HG02623 (cell line): ENCODE results near the gene SLX4IP.
A peak's percentile ranks its signal among the peaks of the same experiment; 100 is the strongest.

Source experiments
- ATAC-seq: cut with Tn5 transposase; IDR thresholded peaks from one replicate; pipeline ENCODE4 v1.9.1; 2021; ENCODE audit warnings: moderate library complexity; ENCODE audit not compliant: unreplicated experiment

SLX4IP gene

DNA sequence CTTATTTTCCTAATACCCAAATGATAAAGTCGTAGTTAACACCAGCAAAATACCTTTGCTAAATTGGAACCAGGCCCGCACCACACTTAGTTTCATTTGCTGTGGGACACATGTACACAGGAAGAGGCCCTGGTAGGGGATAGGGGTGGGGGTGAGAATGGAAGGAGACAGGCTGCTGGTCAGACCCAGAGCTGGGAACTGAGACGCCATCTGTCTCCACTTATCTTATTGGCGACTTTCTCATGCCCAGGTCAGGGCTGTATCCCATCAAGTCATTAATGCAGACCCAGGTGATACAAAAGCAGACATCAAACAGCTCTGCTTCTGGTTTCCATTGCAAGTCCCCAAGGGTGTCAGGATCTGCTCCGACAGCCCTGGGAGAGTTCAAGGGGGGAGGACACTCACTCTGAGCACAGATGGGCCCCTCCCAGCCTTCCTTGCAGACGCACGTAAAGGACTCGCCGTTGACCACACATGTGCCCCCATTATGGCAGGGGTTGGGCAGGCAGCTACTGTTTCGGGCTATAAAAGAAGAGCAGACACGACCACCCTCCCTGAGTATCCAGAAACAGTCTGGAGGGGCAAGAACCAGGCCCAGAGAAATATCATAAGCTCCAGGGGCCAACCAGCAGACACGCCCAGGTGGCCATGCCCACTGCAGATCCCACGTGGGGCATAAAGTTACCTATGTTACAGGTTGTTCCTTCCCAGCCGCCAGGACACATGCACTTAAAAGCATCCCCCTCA, 209.5 kb downstream of the SLX4IP start:
- no peak for ATAC-seq

DNA sequence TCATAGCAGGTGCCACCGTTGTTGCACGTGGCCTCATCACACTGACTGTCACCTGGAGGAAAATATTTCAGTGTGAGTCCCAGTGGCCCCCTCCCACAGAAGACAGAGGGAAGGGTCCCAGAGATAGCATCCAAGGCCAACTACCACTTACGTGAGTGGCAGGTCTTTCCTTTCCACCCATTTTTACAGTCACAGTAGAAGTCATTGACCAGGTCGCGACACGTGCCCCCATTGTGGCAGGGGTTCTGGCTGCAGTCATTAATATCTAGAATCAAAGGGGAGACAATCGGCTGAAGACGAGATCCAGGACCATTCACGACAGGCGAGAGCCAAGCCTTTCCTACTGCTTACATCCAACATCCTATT, 210.1 kb downstream of the SLX4IP start:
- no peak for ATAC-seq

DNA sequence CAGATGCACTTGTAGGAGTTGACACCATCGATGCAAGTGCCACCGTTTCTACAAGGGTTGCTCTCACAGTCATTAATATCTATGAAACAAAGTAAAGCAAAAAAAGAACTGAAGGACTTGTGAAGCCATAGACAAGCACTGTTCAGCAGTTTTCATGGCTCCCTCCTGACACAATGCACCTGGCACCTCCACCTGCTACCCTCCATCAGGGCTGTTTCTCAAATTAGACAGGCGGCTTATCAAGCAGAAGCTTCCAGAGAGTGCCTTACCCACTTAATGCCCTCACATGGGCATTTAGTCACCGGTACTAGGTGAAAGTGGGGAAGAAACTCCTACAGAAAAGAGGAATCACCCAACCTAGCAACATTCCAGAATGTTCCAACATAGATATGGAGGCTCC, 210.9 kb downstream of the SLX4IP start:
- no peak for ATAC-seq

DNA sequence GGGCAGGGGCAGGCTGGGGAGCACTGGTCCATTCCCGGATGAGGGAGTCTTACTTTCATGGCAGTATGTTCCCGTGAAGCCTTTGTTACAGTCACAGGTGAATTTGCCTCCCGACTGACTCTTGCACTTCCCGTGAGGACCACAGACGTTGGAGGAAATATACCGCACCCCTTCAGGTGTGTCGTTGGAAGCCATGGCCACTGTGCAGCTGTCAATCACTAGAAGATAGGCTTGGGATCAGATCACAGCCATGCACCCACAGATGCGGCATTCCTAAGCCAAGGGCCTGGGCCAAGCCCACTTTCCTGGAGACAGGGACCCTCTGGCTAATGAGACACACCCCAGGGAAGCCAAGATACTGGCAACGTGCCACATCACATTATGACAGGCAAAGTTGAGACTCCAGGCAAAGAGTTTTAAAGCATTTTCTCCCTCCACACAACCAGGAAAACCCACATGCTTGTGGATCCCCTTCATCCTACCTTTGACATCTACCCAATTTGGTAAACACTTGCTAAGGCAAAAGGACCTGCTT, 211.8 kb downstream of the SLX4IP start:
- ATAC-seq, result no peak

DNA sequence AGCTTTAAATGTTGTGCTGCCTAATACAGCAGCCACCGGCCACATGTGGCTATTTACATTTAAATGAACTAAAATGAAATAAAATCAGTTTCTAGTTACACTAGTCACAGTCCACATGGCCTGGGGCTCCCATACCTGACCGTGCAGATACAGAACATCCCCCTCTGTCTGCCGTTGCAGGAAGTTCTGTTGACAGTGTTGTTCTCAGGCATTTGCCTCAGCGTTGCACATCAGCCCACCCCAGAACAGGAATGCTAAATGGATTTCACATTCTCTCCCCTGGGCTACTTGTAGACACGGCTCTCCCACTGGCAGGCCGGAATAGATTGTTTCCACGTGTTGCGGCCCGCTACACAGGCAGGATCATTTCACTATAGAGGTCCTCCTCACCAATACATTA, 212.4 kb downstream of the SLX4IP start:
- ATAC-seq, result peak; percentile 38

DNA sequence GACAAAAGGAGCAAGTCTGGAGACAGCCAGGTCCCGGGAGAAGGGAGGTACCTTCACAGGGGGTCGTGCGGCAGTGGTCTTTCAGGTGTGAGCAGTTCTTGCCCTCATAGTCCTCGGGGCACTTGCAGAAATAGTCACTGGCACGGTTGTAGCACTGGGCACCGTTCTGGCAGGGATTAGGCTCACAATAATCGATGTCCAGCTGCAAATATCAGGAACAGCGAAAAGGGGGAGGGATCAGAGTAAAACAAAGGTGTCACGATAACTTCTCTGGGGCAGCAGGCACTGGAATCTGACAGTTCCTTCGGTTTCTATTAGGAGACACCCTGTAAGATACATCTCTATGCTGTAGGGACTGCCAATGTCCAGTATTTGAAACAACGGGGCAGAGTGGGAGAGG, 212.8 kb downstream of the SLX4IP start:
- no peak for ATAC-seq

DNA sequence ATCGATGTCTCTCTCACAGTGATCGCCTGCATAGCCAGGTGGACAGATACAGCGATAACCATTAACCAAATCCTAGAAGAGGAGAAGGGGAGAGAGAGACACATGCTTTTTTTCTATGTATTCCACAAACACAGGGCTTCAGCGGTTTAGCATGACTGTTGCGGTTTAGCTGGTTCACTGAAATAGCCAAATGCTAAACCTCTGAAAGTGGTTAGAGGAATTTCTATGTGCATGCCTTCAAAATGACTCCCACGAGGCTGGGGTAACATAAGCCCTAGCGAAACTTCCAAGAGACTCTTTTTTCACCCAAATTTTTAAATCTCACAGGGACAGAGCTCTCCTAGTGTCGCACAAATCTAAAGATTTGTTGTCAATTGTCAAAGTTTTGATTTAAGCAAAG, 213.5 kb downstream of the SLX4IP start:
- ATAC-seq, result no peak

DNA sequence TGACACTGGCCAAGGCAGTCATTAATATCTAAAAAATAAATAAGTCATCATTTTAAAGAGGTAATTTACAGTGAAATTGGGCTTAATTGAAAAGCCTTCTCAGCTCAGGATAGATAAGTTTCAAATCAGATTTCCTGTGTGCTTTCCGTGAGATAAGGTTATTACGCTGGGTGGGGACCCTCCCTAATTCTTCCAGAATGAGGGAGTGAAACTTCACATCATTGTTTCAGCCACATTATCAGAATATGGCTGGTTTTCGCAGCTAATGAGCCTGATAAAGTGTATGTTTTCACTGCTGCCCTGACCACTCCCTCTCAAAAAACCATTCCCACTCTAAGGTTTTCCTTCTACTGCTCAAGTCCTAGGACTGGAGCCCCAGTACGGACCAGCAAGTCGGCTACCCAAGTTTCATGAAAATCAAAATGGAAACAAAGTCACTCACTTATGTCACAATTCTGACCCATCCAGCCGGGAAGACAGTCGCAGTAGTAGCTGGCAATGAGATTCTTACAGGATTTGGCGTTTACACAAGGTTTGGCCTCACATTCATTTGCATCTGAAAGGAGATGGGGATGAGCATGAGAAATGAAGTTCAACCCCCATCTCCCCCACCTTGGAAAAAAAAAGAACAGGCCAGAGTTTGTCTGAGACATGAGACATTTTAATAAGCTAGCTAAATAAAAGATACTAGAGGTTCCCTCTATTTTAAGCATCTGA, 214.1 kb downstream of the SLX4IP start:
- no peak for ATAC-seq

DNA sequence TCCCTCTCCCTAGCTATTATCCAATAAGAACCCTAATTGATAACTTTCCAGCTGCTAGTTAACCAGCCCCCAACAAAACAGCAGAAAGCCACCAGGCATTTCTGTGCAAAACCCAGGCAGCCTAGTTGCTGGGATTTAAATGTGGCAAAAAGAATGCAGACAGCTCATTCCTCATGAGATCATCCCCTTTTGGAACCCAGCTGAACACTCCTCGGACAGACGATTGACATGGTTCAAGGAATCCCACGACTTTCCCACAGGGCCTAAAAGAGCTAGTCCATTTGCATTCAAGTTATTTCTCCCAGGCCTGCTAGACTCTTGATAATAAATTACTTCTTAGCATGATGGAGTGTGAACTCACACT, 214.7 kb downstream of the SLX4IP start:
- no peak for ATAC-seq

DNA sequence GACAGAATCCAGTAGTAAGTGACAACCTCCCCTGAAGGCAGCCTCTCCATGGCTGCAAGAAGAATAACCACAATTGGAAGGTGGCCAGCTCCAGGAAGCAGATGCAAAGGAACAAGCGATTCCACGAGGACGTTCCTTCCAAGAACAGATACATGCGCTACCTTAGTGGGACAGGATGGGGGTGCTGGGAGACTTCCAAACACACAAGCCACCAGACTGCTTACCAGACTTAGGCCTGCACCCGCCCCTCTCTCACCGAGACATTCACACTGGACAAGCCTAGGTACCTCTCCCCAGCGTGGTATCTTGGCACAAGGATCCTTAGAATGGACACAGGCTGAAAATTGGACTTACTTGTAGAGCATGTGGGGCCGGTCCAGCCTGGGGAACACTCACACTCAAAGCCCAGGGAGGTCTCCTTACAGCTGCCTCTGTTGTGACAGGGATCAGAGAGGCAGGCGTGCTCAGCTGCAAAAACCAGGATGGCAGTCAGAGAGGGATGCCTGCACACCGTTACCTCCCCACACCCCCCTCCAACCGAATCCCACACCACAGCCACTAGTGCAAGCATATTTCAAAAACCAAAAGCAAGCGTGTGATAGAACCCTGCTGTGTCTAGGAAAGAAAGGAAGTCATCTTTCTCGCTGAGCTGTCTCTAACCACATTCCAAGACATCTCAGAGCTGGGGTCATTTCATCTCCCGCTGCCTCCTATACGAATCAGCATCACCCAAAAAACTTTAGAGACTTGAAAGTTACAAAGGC, 216.3 kb downstream of the SLX4IP start:
- ATAC-seq, result no peak

DNA sequence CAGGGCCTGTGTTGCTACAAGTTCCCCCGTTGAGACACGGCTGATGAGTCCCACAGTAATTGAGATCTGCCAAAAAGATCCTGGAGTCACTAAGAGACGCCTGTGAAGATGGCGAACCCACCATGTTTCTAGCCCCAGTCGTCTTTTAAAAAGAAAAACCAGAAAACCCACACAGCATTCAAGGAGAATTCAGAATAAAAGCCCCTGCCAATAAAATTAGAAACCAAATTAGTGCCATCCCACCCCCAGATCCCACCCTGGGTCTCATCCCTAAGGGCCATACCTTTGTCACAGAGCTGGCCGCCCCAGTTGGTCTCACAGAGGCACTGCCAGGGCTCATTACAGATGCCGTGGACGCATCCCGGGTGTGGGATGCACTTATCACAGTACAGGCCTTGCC, 217.1 kb downstream of the SLX4IP start:
- ATAC-seq, result no peak

DNA sequence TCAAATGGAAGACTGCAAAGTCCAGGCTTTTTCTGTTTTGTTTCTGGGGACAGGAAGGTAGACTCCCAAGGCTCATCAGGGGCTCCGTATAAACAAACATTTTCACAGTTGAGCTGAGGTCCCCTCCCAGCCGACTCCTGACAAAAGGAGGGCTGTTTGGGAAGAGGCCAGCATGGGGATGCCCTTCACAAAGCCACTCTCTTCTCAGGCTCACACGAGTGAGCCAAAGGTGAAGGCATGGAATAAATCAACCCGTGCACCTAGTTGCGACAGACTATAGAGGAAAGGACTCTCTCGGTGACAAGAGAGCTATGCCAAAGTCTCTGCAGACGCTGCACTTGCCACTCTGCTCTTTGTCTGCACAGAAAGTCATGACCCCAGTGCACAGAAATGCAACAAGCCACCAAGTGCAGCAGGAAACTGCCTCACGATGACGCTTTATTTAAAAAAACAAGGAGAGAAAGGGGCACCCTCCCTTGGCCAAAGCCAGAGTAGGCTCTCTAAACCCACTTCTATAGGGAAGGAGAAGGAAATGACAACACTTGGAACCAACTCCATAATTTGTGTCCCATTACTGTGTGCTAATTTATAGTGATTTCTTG, 217.7 kb downstream of the SLX4IP start:
- ATAC-seq, result no peak

DNA sequence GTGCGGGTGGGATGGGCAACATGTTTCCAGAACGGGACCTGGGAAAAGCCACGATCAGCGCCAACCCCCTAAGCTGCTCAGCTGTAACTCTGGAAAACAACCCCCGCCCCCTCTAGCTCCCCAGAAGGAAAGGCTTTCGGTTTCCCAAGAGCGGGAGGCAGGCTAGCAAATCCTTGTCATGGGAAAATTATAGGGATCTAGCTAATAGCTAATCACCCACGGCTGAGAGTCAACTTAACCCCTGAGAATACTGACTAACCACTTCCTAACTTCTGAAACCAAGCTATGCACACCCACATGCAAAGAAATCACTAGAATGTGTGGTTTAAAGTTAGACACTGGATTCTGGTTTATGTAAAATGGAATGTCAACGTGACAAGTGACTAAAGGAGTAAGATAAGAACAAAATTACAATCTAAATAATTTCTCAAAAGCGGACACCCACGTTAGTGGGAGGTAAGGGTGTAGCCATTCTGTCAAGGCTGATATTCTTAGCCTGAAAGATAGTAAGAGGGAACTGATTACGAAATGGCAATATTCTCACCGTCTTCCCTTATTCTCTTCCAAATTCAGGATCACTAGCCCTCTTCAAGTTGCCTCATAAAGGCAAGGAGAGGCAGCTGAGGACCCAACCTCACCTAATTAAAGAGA, 218.6 kb downstream of the SLX4IP start:
- ATAC-seq, result no peak

DNA sequence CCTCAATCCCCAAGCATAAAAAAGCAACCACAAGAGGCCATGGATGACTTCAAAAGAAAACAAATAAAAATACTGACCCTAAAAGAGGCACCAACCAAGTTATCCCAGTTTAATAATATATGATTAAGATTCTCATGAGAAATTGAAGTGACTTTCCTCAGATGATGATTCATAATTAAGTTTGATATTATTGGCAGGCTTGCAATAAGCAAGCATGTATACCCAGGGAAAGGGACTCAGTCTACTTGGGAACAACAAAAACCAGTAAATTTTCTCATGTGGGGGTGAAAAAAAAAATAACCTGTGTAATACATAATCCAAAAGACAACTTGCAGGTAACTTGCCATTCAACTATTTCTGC, 219.1 kb downstream of the SLX4IP start:
- no peak for ATAC-seq

DNA sequence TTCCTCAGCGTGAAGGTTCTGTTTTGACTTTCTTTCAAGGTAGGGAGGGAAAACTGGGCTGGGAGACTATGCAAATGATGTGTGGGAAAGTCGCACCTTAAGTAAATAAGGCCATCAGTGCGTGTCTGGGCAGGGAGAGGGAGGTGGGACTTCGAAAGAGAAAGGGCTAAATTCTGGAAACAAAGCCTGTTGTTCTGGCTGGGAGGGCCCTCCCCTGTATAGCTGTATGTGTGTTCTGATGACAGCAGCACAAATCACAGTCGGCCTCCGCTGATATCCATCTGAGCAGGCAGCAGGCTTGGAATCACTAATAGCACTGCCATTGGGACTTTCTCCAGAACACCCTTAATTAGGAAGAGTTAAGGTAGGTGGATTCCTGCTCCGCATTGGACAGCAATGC, 219.5 kb downstream of the SLX4IP start:
- ATAC-seq, result peak; percentile 72

DNA sequence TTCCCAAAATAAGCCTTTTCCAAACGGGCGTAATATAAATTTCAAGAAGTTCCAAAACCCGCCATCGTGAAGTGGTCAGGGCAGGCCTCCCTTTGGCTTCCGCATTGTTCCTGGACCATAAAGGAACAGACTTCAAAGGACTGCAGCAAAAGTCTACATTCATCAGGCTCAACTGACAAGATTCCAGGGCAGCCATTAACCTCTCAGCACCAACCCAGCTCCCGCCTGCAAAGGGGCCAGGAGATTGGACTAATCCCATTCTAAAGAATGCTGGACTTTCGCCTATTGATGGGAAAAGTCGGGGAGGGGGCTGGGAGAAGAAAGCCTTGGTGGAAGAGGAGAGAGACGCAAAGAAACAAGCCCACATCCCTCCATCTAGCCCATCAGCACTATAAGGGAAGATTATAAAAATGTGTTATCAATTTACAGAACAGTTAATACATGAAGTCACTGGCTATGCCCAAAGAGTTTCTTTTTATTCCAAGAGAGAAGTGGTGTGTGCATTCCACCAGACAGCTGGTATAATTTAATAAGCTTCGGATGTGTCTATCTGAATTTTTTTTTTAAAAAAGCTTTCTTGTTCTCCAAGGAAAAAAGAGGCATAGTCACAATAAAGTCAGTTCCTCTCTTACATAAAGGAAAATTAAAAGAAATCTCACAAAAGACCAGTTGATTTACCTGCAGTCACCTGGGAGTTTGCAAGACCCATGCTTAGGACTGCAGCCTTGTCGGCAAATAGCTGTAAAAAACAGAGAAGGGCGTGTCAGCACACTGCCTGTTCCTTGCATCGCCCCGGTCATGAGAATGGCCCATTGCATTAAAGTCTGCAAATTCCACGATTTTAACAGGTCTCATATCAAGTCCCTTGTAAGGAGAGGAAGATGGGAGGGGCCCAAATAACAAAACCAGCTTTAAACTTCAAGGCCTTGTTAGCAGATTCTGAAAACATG, 220.9 kb downstream of the SLX4IP start:
- no peak for ATAC-seq

DNA sequence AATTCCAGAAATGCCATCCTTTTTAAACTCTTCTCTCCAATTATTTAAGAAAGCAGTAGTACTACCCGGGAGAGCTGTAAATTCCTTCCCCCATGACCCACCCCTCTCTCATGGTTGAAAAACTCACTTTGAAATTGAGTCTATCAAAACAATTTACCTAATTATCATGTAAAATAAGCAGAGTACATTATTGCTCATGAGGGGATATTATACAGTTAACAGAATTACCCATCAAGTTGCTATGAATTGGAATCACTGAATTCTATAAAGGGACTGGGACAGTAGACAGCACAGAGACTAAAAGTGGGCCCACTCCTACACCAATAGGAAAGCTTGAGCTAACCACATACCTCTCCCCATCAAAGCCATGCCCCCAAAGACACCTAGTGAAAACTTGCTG, 222.3 kb downstream of the SLX4IP start:
- ATAC-seq, result no peak

DNA sequence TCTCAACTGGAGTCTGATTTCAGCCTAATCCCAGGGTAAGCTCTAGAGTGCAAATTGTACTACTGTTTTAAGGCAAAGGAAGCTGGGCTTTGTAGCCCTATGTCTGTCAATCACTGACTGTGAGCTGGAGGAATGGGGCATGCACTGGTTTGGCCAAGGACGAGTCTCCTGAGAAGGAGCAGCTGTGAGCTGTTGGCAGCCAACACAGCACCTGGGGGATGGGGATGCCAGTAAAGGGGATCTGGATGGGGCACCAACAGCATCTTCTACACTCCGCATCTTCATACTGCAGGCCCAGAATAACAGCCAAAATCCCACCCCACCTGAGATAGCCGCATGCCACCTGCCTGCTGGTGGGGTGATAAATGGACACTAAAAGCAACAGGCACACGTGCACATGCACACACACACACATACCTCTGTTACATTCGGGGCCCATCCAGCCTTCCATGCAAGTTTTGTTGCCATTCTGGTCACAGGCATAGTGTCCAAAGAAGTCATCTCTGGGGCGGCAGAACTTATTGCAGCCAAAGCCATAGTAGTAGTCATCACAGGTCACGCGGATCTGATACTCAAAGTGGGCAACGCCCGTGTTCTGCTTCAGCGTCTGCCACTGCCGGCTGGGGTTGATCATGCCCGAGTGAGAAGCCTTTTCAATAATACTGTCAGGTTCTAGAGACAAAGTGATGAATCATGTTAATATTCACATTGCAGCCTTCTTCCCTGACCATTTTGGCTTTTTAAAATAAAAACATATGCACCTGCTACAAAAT, 223.1 kb downstream of the SLX4IP start:
- ATAC-seq, result no peak
